SK-N-MC (cell line): ENCODE measurements around the gene MRPL51.

ENCODE experiments used
- EZH2 ChIP-seq: fragments of 200-600 bp; sonication (generic); IDR thresholded peaks from one replicate; pipeline ENCODE4 v1.6.1; 2017; ENCODE audit warnings: antibody characterized with exemption
- FOXP2 ChIP-seq: optimal IDR thresholded peaks from 2 replicates; pipeline ENCODE3; 2011; ENCODE audit warnings: mild to moderate bottlenecking, moderate library complexity; ENCODE audit not compliant: insufficient read depth; ENCODE audit errors: extremely low read length, control extremely low read depth
- POLR2AphosphoS5 ChIP-seq: IDR thresholded peaks from 2 replicates; pipeline ENCODE4 v1.6.1; 2012; ENCODE audit warnings: mild to moderate bottlenecking, low read depth, low read length, borderline replicate concordance

- TF ChIP-seq EZH2 (no peak), POLR2AphosphoS5 (no peak), FOXP2 (no peak)
Measured at GRCh38 chr12:6535960-6536847, 43.1 kb upstream of the MRPL51 start.
